H1 (cell line): ENCODE results near the gene C3orf80.

Source experiments
- CBX8 ChIP-seq: fragments of 300-800, 300-1000 bp; sonication (generic); IDR thresholded peaks from 2 replicates; pipeline ENCODE4 v1.7.1; 2016; ENCODE audit warnings: low read depth, low read length, borderline replicate concordance
- CTCF ChIP-seq, 3 experiments: IDR thresholded peaks; 1 replicate in 2 of 3; 2 replicates in 1 of 3; pipeline versions ENCODE4 v1.5.1 to v1.6.1; 2011; ENCODE audit warnings: low read length in 3 of 3, mild to moderate bottlenecking in 3 of 3, inconsistent platforms in 2 of 3, low read depth in 1 of 3, moderate library complexity in 1 of 3; ENCODE audit not compliant: insufficient read depth in 1 of 3; ENCODE audit errors: control extremely low read depth in 1 of 3
- HDAC6 ChIP-seq: IDR thresholded peaks from one replicate; pipeline ENCODE4 v1.7.1; 2012; ENCODE audit warnings: low read depth, mild to moderate bottlenecking, inconsistent platforms, low read length, moderate library complexity
- NRF1 ChIP-seq: IDR thresholded peaks from 2 replicates; pipeline ENCODE4 v1.6.1; 2011; ENCODE audit warnings: mild to moderate bottlenecking, low read depth, low read length, improper control_type of control experiment
- POLR2A ChIP-seq, 2 experiments: IDR thresholded peaks; 1 replicate in 1 of 2; 2 replicates in 1 of 2; pipeline ENCODE4 v1.6.1; 2011; ENCODE audit warnings: low read depth in 2 of 2, low read length in 2 of 2, mild to moderate bottlenecking in 2 of 2; ENCODE audit errors: control extremely low read depth in 1 of 2
- POLR2AphosphoS5 ChIP-seq: IDR thresholded peaks from 2 replicates; pipeline ENCODE4 v1.6.1; 2011; ENCODE audit warnings: low read depth, low read length
- RAD21 ChIP-seq, 2 experiments: IDR thresholded peaks in 1 of 2; conservative IDR thresholded peaks in 1 of 2; 2 replicates each; pipeline ENCODE4 v1.6.1; 2011; ENCODE audit warnings: low read depth in 2 of 2, low read length in 2 of 2, improper control_type of control experiment in 1 of 2, inconsistent platforms in 1 of 2, mild to moderate bottlenecking in 1 of 2, moderate library complexity in 1 of 2
- RXRA ChIP-seq: IDR thresholded peaks from 2 replicates; pipeline ENCODE4 v1.6.1; 2011; ENCODE audit warnings: low read depth, mild to moderate bottlenecking, low read length, moderate library complexity; ENCODE audit not compliant: insufficient read depth
- SP1 ChIP-seq: IDR thresholded peaks from 2 replicates; pipeline ENCODE4 v1.6.1; 2011; ENCODE audit warnings: low read depth, low read length
- TF ChIP-seq, protein P1 (sequence below): IDR thresholded peaks from 2 replicates; pipeline ENCODE4 v1.6.1; 2011; ENCODE audit warnings: low read length, improper control_type of control experiment

DNA sequence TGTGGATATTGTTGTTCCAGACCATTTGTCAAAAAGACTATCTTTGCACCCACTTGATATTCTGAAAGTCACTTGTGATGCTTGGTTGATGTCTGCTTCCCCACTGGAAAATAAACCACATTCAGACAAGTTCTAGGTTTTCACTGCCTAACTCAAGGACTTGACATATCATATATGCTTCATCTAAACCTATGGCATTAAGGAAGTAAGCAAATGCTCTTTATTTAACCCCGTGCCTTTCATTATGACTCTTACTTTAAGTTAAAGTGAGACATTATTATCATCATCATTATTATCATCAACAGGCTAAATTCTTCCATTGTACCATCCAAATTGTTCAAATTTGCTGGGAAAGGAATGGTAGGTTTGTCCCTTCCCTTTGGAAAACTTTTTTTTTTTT is 30.8 kb upstream of the C3orf80 start:
- TF ChIP-seq, protein P1, sequence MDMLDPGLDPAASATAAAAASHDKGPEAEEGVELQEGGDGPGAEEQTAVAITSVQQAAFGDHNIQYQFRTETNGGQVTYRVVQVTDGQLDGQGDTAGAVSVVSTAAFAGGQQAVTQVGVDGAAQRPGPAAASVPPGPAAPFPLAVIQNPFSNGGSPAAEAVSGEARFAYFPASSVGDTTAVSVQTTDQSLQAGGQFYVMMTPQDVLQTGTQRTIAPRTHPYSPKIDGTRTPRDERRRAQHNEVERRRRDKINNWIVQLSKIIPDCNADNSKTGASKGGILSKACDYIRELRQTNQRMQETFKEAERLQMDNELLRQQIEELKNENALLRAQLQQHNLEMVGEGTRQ = no peak
- TF ChIP-seq CTCF (IDR thresholded peaks at IDR 0.05; ENCODE audit: control extremely low read depth in 1 of 3, insufficient read depth in 1 of 3, low read depth in 1 of 3, low read length in 3 of 3) (no peak), RXRA (no peak), SP1 (no peak), RAD21 (IDR thresholded peaks at IDR 0.05 in 1 of 2, conservative IDR thresholded peaks at IDR 0.05 in 1 of 2; ENCODE audit: low read depth in 2 of 2, low read length in 2 of 2) (no peak), HDAC6 (no peak), CBX8 (no peak), POLR2A (IDR thresholded peaks at IDR 0.05; ENCODE audit: control extremely low read depth in 1 of 2, low read depth in 2 of 2, low read length in 2 of 2) (no peak), NRF1 (no peak), POLR2AphosphoS5 (no peak)
